GM21515 (cell line): ENCODE results near the gene FKBP1B.
"Not testable (repeated sequence)": the region's sequence is repeated elsewhere in the genome, so short reads cannot be mapped to it uniquely, and the experiment has no call there.

ENCODE experiments used
- ATAC-seq: cut with Tn5 transposase; IDR thresholded peaks from one replicate; pipeline ENCODE4 v1.9.1; 2021; ENCODE audit not compliant: unreplicated experiment

FKBP1B gene

GRCh38 chr2:24100732-24101131, 51.2 kb downstream of the FKBP1B start:
- ATAC-seq = not testable (repeated sequence)

GRCh38 chr2:24101992-24102391, 52.5 kb downstream of the FKBP1B start:
- ATAC-seq = no peak

- ATAC-seq = no peak
Observed at GRCh38 chr2:24102677-24103076, 53.1 kb downstream of the FKBP1B start.

- ATAC-seq = no peak
Observed at GRCh38 chr2:24104110-24104650, 54.6 kb downstream of the FKBP1B start.

- ATAC-seq = no peak
Observed at GRCh38 chr2:24104906-24105305, 55.4 kb downstream of the FKBP1B start.

GRCh38 chr2:24105816-24106215, 56.3 kb downstream of the FKBP1B start:
- ATAC-seq = no peak

- ATAC-seq = no peak
Observed at GRCh38 chr2:24106786-24107185, 57.2 kb downstream of the FKBP1B start.

GRCh38 chr2:24107336-24107735, 57.8 kb downstream of the FKBP1B start:
- no peak for ATAC-seq

GRCh38 chr2:24109431-24109830, 59.9 kb downstream of the FKBP1B start:
- not testable (repeated sequence) for ATAC-seq

GRCh38 chr2:24110660-24111303, 61.2 kb downstream of the FKBP1B start:
- no peak for ATAC-seq

GRCh38 chr2:24111407-24111901, 61.9 kb downstream of the FKBP1B start:
- ATAC-seq = no peak
